NCI-H1694 (cell line): Measurements from ENCODE around the gene CPNE8.

Source experiments
- DNase-seq: peaks from one replicate; lab custom pipeline; 2025; lab: John Stamatoyannopoulos, UW

CPNE8 gene

GRCh38 chr12:38721611-38722252, 183.7 kb downstream of the CPNE8 start:
- DNase-seq, result no peak

- DNase-seq, result no peak
Measured at GRCh38 chr12:38720661-38721060, 184.7 kb downstream of the CPNE8 start.

DNA sequence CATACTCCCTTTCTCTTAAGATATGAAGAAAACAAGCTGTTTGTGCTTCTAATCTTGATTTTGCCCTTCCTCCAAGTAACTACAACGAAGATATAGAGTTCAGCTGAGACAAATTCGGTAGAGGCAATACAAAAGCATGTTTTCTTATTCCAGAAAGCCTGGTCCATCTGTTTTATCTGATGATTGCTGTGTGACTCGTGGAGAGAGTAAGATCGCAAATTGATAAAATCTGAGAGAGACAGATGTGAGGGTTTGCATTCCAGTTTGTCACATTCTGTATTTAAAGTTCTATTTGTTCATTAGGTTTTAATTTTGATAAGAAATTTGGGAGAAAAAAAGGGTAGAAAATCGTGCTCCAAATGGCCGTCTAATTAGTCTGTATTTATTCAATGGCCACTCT, 192.1 kb downstream of the CPNE8 start:
- no peak for DNase-seq

GRCh38 chr12:38711054-38711453, 194.3 kb downstream of the CPNE8 start:
- DNase-seq, result no peak

- DNase-seq, result no peak
Measured at GRCh38 chr12:38708466-38708865, 196.9 kb downstream of the CPNE8 start.

- DNase-seq, result no peak
Measured at GRCh38 chr12:38707648-38708047, 197.7 kb downstream of the CPNE8 start.

DNA sequence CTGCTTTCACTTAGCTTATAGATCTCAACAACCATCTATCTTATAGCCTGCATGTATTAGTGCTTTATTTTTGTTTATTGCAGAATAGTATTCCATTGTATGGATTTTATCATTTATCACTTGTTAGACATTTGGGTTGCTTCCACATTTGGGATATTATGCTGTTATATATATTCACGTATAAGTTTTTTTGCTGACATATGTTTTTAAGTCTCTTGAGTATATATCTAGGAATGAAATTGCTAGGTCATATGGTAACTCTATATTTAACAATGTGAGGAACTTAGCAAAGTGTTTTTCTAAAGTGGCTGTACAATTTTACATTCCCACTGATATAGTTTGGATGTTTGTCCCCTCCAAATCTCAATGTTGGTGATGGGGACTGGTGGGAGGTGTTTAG, 208.1 kb downstream of the CPNE8 start:
- DNase-seq, result no peak

- no peak for DNase-seq
Measured at GRCh38 chr12:38695057-38695456, 210.3 kb downstream of the CPNE8 start.

DNA sequence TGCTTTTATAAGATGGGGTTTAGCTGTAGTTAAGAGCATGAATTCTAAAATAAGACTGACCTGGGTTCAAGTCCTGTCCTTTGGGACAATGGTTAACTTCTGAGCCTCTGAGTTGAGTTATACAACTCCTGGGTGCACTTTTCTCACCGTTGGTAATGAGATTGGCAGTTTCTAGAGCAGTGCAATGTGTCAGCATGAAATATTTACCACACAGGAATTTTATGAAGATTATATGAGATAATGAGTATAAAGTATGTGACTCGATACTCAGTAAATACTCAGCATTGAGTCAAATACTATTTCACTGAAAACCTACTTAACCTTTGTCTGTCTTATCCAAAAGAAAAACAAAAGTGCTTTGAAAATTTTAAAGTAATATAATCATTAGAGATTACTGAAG, 214.2 kb downstream of the CPNE8 start:
- DNase-seq, result no peak

DNA sequence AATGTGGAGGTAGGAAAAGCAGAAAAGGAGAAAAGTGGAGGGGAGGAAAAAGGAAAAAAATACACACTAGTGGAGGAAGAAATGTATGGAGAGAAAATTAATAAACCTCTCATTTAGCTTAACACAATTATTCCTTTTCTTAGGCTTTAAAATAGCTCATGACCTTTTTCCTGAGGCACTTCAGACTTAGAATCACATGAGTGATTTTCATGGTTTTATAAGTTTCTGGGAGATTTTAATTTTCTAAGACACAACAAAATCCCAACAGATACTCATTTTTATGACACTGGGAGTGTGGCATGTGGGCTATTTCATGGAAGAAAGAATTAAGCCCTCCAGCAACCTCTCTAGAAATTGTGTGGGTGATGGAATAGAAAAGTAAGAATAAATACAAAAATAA, 214.7 kb downstream of the CPNE8 start:
- no peak for DNase-seq

DNA sequence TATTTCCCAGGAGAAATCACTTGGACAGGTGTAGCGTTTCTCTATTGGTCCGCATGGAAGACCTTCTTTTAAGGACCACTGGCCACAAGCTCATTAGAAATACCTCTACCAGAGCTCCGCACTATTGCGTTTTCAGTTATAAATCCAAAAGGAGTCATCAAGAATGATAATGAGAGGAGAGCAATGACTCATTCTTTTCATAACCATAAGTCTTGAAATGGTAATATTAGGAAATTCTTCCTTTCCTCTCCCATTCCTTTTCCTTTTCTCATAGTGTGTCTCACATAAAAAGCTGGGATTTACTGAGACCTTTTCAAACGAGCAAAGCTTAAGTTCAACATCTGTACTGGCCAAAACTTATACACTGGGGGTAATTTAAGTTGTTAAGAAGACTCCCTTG, 215.7 kb downstream of the CPNE8 start:
- no peak for DNase-seq

DNA sequence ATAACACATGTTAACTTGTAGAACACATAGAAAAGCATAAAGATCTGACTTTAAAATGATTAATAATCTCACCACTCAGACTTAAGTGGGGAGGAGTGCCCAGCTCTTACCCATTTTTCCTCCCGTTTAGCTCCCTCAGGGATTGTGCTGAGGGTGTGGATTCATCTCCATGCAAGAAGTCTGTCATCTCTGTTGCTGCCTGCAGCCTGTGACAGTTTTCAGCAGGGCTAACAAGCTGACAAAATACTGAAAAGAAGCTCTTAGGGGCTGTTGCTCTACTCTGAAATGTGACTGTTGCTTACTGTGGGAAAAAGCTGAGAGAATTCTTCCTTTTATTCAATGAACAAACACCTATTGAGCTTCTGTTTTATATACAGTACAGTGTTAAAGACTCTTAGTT, 216.2 kb downstream of the CPNE8 start:
- no peak for DNase-seq

DNA sequence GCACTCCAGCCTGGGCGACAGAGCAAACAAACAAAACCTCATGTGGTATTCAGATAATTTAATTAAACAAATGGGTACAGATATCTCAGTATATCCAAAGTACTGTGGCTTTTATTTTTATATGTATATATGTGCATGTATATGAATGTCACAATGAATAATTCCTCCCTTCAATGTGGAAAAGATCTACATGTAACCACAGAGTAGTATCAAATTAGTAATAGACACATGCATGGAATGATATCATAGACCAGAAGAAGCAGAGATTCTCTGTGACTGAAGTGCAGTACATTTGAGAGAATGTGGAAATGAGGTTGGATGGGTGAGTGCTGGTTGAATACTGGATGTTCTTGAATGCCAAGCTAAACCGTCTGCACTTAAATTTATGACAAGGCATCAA, 222.9 kb downstream of the CPNE8 start:
- DNase-seq, result no peak

- DNase-seq, result no peak
Measured at GRCh38 chr12:38669530-38669929, 235.9 kb downstream of the CPNE8 start.

DNA sequence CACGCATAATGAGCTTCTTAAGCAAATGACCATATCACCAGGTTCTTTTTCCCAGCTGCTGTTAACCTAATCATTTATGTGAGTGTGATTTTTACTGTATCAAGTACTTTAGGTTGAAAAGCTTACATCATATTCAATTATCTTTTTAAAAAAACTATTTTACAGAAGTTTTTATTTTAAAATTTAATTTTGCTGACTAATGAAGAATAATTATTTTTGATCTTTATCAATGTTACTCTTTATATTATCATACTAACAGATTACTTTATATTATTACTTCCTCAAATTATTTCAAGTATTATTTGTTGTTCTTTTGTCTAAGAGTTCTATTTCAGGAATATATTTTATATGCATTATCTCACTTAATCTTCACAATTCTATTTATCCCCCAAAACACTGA, 236.3 kb downstream of the CPNE8 start:
- no peak for DNase-seq

DNA sequence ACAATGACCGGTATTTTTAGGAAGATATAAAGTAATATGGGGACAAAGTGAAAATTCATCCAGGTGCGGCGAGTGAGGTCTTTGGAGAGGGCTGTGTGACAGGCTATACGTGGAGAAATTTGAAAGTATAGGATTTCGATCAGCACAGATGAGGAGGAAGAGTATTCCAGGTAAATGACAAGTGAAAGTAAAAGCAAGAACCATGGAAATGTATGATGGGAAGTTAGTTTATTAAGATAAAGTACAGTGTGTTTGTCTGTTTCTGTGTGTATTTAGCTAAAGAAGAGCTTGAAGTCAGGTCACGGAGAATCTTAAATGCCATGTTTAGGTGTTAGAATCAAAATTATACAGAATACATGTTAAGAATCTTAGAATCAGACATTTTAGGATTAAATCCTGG, 239.0 kb downstream of the CPNE8 start:
- no peak for DNase-seq

DNA sequence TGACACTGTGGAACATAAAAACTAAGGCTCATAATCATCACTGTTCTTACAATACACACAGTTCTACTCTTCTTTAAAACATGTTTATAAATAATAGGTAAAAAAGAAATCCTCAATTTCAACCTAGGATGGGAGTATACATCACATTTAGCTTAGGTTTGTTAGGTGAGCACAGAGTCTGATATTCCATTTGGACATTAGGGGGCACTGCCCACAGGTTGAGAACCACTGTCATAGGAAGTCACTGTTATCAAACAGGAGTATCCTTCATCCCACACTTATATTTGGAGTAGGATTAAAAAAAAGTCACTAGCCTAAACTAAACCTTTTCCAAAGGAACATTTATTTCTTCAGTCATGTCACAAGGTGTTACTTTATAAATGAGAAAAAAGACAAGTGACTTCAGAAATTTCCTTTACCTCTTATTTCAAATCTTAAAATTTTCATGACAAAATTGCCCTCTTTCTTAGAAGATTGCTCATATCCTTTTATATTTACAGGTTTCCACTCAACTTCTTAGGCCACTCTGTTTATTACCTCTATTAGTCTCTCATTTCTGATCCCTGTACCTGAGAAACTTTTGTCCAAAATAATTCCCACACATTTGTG, 240.6 kb downstream of the CPNE8 start:
- DNase-seq, result no peak

- DNase-seq, result no peak
Measured at GRCh38 chr12:38662829-38663228, 242.6 kb downstream of the CPNE8 start.

- no peak for DNase-seq
Measured at GRCh38 chr12:38653650-38654049, 251.7 kb downstream of the CPNE8 start.

- no peak for DNase-seq
Measured at GRCh38 chr12:38648813-38649212, 256.6 kb downstream of the CPNE8 start.

DNA sequence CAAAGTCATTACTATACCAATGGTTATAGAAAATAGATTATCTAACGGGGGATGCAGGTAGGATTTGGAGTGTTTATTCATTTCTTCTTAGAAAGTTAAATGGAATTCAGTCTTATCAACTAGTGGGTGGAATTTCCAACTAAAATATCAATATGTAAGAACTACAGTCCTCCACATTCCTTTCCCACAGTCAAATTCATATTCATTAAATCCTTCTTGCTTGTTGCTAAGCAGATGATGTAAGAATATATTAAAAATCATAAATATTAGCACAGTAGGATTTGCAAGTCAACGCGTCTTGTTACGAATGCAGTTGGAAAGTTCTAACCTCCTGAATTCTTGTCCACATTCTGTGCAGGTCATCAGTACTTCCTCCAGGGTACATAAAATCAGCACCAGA, 259.2 kb downstream of the CPNE8 start:
- no peak for DNase-seq

DNA sequence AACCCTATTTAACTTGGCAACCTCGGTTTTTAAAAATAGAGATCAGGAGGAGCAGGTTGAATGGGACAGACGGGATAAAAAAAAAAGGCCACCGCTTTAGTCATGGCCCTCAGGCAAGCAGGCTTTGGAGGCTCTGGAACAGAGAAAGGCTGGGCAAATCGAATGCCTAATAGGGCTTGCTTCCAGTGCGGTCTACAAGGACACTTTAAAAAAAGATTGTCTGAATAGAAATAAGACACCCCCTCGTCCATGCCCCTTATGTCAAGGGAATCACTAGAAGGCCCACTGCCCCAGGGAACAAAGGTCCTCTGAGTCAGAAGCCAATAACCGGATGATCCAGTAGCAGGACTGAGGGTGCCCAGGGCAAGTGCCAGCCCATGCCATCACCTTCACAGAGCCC, 265.8 kb downstream of the CPNE8 start:
- no peak for DNase-seq

GRCh38 chr12:38638401-38638800, 267.0 kb downstream of the CPNE8 start:
- no peak for DNase-seq

GRCh38 chr12:38633511-38633910, 271.9 kb downstream of the CPNE8 start:
- DNase-seq, result no peak
